ENCODE results near the gene PRKG1. TPM values are rescaled to one million over a fixed set of nuclear protein-coding genes. Genes with fewer than 3 reads are reported as not detected.

PRKG1 gene
- total and polyA plus RNA-seq, 4 donors, result 6.8 to 38.1 (median 15.4) TPM

- no peak overlapping the region for H3K4me3 ChIP-seq (ENCODE audit: low read depth, low read length)
- H3K36me3 ChIP-seq (ENCODE audit: control insufficient read depth, insufficient read depth, low read length), result no peaks in the 10 kb centered on the region
- H3K27ac ChIP-seq (ENCODE audit: low read depth, low read length), result no peak overlapping the region
- no peaks in the 10 kb centered on the region for H3K4me1 ChIP-seq (ENCODE audit: control insufficient read depth, insufficient read depth, low read length)
- H3K27me3 ChIP-seq (ENCODE audit: control insufficient read depth, insufficient read depth, low read length), result no peaks in the 10 kb centered on the region
- H3K9me3 ChIP-seq (ENCODE audit: control insufficient read depth, insufficient read depth, low read length), result no peaks in the 10 kb centered on the region
- no peak for DNase-seq (ENCODE audit: low read depth in 4 of 6, low spot score in 6 of 6)
- 50% methylated on average over 1 of the region's 2 CpGs for WGBS (ENCODE audit: insufficient coverage)
Measured at GRCh38 chr10:51469686-51470085, 395.4 kb downstream of the PRKG1 start.

DNA sequence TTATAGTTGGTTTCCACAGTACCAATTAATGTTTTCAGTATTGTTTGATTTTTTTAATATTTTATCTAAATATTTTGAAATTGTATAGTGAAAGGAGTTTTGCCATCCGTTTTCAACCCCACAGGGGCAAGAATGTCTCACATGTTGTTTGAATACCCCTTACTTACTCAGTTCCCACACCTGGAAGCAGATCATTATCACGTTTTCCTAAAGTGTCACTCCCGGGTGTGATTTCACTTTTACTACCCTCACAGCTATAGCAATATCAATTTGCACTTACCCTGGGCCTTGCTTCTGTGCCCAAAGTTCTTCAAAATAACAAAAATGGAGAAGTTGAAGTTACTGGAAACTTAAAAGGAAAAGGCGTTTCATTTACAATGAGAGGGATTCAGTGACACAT, 397.0 kb downstream of the PRKG1 start:
- Histone ChIP-seq H3K9me3 (ENCODE audit: control insufficient read depth, insufficient read depth, low read length) (no peaks in the 10 kb centered on the region), H3K36me3 (ENCODE audit: control insufficient read depth, insufficient read depth, low read length) (no peaks in the 10 kb centered on the region), H3K27ac (ENCODE audit: low read depth, low read length) (no peak overlapping the region), H3K4me3 (ENCODE audit: low read depth, low read length) (no peak overlapping the region), H3K27me3 (ENCODE audit: control insufficient read depth, insufficient read depth, low read length) (no peaks in the 10 kb centered on the region), H3K4me1 (ENCODE audit: control insufficient read depth, insufficient read depth, low read length) (no peaks in the 10 kb centered on the region)
- no peak for DNase-seq (ENCODE audit: low read depth in 4 of 6, low spot score in 6 of 6)
- WGBS (ENCODE audit: insufficient coverage), result 57% methylated on average over 2 of the region's 4 CpGs

- no peaks in the 10 kb centered on the region for H3K9me3 ChIP-seq (ENCODE audit: control insufficient read depth, insufficient read depth, low read length)
- H3K27me3 ChIP-seq (ENCODE audit: control insufficient read depth, insufficient read depth, low read length), result no peaks in the 10 kb centered on the region
- no peak for DNase-seq (ENCODE audit: low read depth in 4 of 6, low spot score in 6 of 6)
- H3K4me3 ChIP-seq (ENCODE audit: low read depth, low read length), result no peak overlapping the region
- no peaks in the 10 kb centered on the region for H3K36me3 ChIP-seq (ENCODE audit: control insufficient read depth, insufficient read depth, low read length)
- H3K4me1 ChIP-seq (ENCODE audit: control insufficient read depth, insufficient read depth, low read length), result no peaks in the 10 kb centered on the region
- WGBS (ENCODE audit: insufficient coverage), result no CpG with 5 or more reads among the region's 1 CpG
- H3K27ac ChIP-seq (ENCODE audit: low read depth, low read length), result no peak overlapping the region
Measured at GRCh38 chr10:51472154-51472553, 397.9 kb downstream of the PRKG1 start.

DNA sequence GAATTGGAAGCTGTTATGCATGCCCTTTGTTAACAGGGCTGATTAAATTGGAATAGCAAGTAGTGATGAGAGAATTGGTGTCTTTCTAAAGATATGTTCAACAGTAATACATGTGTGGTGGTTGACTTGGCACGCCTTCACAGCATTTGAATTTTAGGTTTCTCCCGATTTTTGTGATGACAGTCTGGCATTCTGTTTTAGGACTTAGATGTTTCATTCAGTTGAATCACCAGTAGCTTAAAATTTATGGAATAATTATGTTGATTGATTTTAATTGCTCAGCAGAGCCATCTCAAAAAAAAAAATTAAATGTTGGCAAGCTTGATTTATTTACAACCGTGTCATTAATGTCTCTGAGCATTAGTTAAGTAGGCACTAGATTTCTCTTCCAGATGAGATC, 405.4 kb downstream of the PRKG1 start:
- no peaks in the 10 kb centered on the region for H3K9me3 ChIP-seq (ENCODE audit: control insufficient read depth, insufficient read depth, low read length)
- H3K4me3 ChIP-seq (ENCODE audit: low read depth, low read length), result no peak overlapping the region
- DNase-seq (ENCODE audit: low read depth in 4 of 6, low spot score in 6 of 6), result peak in 1 of 6 donors; percentile 51
- no peaks in the 10 kb centered on the region for H3K36me3 ChIP-seq (ENCODE audit: control insufficient read depth, insufficient read depth, low read length)
- H3K27me3 ChIP-seq (ENCODE audit: control insufficient read depth, insufficient read depth, low read length), result no peaks in the 10 kb centered on the region
- WGBS (ENCODE audit: insufficient coverage), result 100% methylated on average over 1 of the region's 3 CpGs
- H3K4me1 ChIP-seq (ENCODE audit: control insufficient read depth, insufficient read depth, low read length), result no peaks in the 10 kb centered on the region
- H3K27ac ChIP-seq (ENCODE audit: low read depth, low read length), result no peak overlapping the region

DNA sequence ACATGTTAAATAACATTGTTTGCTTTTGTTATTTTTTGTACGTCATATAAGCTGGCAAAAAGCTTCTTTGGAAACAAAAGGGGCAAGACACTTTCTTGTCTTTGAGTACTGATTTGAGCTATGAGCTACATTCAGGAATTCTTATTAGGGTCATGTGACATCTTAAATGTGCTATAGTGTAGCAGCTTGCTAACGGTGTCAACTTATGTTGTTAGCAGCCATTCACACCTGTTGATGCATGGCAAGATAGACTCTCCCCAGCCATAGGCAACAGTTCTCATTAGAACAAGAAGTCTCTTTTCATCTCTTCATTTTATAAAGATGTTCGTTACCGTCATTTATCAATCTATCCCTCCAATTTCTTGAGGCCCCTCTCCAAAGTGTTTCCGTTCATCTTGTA, 411.4 kb downstream of the PRKG1 start:
- no peaks in the 10 kb centered on the region for H3K9me3 ChIP-seq (ENCODE audit: control insufficient read depth, insufficient read depth, low read length)
- no peak for DNase-seq (ENCODE audit: low read depth in 4 of 6, low spot score in 6 of 6)
- no peaks in the 10 kb centered on the region for H3K4me1 ChIP-seq (ENCODE audit: control insufficient read depth, insufficient read depth, low read length)
- no peaks in the 10 kb centered on the region for H3K36me3 ChIP-seq (ENCODE audit: control insufficient read depth, insufficient read depth, low read length)
- no peak overlapping the region for H3K27ac ChIP-seq (ENCODE audit: low read depth, low read length)
- H3K27me3 ChIP-seq (ENCODE audit: control insufficient read depth, insufficient read depth, low read length), result no peaks in the 10 kb centered on the region
- WGBS (ENCODE audit: insufficient coverage), result 80% methylated on average over 2 of the region's 5 CpGs
- no peak overlapping the region for H3K4me3 ChIP-seq (ENCODE audit: low read depth, low read length)

GRCh38 chr10:51487576-51487975, 413.3 kb downstream of the PRKG1 start:
- no peak overlapping the region for H3K4me3 ChIP-seq (ENCODE audit: low read depth, low read length)
- no CpG with 5 or more reads among the region's 5 CpGs for WGBS (ENCODE audit: insufficient coverage)
- DNase-seq (ENCODE audit: low read depth in 4 of 6, low spot score in 6 of 6), result no peak
- H3K36me3 ChIP-seq (ENCODE audit: control insufficient read depth, insufficient read depth, low read length), result no peaks in the 10 kb centered on the region
- no peaks in the 10 kb centered on the region for H3K4me1 ChIP-seq (ENCODE audit: control insufficient read depth, insufficient read depth, low read length)
- no peaks in the 10 kb centered on the region for H3K27me3 ChIP-seq (ENCODE audit: control insufficient read depth, insufficient read depth, low read length)
- H3K27ac ChIP-seq (ENCODE audit: low read depth, low read length), result no peak overlapping the region
- no peaks in the 10 kb centered on the region for H3K9me3 ChIP-seq (ENCODE audit: control insufficient read depth, insufficient read depth, low read length)

GRCh38 chr10:51488766-51489408, 414.6 kb downstream of the PRKG1 start:
- DNase-seq (ENCODE audit: low read depth in 4 of 6, low spot score in 6 of 6), result no peak
- no peaks in the 10 kb centered on the region for H3K4me1 ChIP-seq (ENCODE audit: control insufficient read depth, insufficient read depth, low read length)
- H3K9me3 ChIP-seq (ENCODE audit: control insufficient read depth, insufficient read depth, low read length), result no peaks in the 10 kb centered on the region
- H3K4me3 ChIP-seq (ENCODE audit: low read depth, low read length), result no peak overlapping the region
- H3K27me3 ChIP-seq (ENCODE audit: control insufficient read depth, insufficient read depth, low read length), result no peaks in the 10 kb centered on the region
- no peaks in the 10 kb centered on the region for H3K36me3 ChIP-seq (ENCODE audit: control insufficient read depth, insufficient read depth, low read length)
- WGBS (ENCODE audit: insufficient coverage), result 94% methylated on average over 2 of the region's 5 CpGs
- no peak overlapping the region for H3K27ac ChIP-seq (ENCODE audit: low read depth, low read length)

DNA sequence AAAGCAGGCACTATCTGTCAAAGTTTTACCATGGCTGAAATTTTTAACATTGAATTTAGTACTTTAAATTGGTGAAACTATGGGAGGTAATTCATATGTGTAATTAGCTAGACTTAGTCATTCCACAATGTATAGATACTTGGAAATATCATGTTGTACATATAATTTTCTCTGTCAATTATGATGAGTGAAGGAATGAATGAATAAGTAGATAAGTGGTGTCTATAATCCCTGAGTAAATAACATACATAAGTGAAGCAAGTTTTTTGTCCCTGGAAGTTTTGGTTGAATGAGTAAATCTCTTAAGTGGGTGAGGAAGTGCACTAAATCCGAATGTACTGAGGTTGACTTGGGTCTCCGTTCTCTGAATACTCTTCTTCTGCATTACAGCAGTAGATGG, 424.1 kb downstream of the PRKG1 start:
- H3K4me3 ChIP-seq (ENCODE audit: low read depth, low read length), result no peak overlapping the region
- H3K9me3 ChIP-seq (ENCODE audit: control insufficient read depth, insufficient read depth, low read length), result no peaks in the 10 kb centered on the region

DNA sequence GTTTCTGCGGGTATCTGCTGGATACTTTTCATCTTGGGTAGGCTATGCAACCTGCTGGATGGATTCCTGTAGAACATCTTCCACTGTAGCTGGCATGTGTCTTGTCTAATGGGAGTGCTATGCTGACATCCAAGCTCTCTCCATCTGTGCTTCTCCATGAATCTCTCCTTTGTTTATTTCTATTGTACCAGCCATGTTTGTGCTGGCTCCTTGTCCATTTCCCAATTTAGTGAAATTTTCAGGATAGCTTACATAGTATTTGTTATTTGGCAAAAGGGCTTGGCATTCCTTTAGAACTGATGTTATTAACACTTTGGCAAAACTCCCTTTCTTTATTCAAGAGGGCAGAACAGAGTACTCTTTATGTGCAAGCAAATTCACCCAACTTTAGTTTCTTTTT, 427.1 kb downstream of the PRKG1 start:
- 86% methylated on average over 1 of the region's 1 CpG for WGBS (ENCODE audit: insufficient coverage)
- Histone ChIP-seq H3K4me1 (ENCODE audit: control insufficient read depth, insufficient read depth, low read length) (no peaks in the 10 kb centered on the region), H3K36me3 (ENCODE audit: control insufficient read depth, insufficient read depth, low read length) (no peaks in the 10 kb centered on the region), H3K27ac (ENCODE audit: low read depth, low read length) (no peak overlapping the region), H3K4me3 (ENCODE audit: low read depth, low read length) (no peak overlapping the region), H3K9me3 (ENCODE audit: control insufficient read depth, insufficient read depth, low read length) (no peaks in the 10 kb centered on the region), H3K27me3 (ENCODE audit: control insufficient read depth, insufficient read depth, low read length) (no peaks in the 10 kb centered on the region)
- DNase-seq (ENCODE audit: low read depth in 4 of 6, low spot score in 6 of 6), result peak in 1 of 6 donors; percentile 46

More for the DNA sequence above, 424.1 kb downstream of the PRKG1 start:
- Histone ChIP-seq H3K27ac (ENCODE audit: low read depth, low read length) (no peak overlapping the region), H3K4me1 (ENCODE audit: control insufficient read depth, insufficient read depth, low read length) (no peaks in the 10 kb centered on the region), H3K36me3 (ENCODE audit: control insufficient read depth, insufficient read depth, low read length) (no peaks in the 10 kb centered on the region), H3K27me3 (ENCODE audit: control insufficient read depth, insufficient read depth, low read length) (no peaks in the 10 kb centered on the region)
- DNase-seq (ENCODE audit: low read depth in 4 of 6, low spot score in 6 of 6), result no peak
- no CpG with 5 or more reads among the region's 2 CpGs for WGBS (ENCODE audit: insufficient coverage)

DNA sequence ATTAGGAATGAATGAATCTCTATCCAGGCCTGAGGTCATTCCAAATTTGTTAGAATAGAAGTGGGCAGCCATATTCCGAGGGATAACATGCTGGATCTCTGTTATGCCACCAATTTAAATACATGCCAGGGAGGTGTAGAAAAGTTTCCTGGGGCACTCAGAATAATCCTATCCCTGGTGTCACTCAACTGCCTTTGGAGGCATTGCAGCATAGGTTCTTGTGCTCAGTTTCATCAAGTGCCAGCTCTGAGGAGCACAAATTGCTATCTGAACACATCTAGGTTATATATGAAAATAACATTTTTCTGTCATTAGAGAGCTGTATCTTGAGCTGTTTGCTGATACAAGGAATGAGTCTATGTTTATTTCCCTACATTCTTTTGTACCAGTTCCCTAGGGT, 427.8 kb downstream of the PRKG1 start:
- H3K4me3 ChIP-seq (ENCODE audit: low read depth, low read length), result no peak overlapping the region

More for the DNA sequence above, 427.8 kb downstream of the PRKG1 start:
- Histone ChIP-seq H3K27me3 (ENCODE audit: control insufficient read depth, insufficient read depth, low read length) (no peaks in the 10 kb centered on the region), H3K9me3 (ENCODE audit: control insufficient read depth, insufficient read depth, low read length) (no peaks in the 10 kb centered on the region), H3K27ac (ENCODE audit: low read depth, low read length) (no peak overlapping the region), H3K4me1 (ENCODE audit: control insufficient read depth, insufficient read depth, low read length) (no peaks in the 10 kb centered on the region), H3K36me3 (ENCODE audit: control insufficient read depth, insufficient read depth, low read length) (no peaks in the 10 kb centered on the region)
- WGBS (ENCODE audit: insufficient coverage), result no CpG with 5 or more reads among the region's 1 CpG
- no peak for DNase-seq (ENCODE audit: low read depth in 4 of 6, low spot score in 6 of 6)
